KOPT-K1 (cell line): ENCODE measurements around the gene LRRC72.

ENCODE experiments used
- H3K27ac ChIP-seq: fragments of 200-600 bp; sonication (generic); 2 replicates; pipeline ENCODE4 v1.5.1; 2016; ENCODE audit warnings: antibody characterized with exemption, mild to moderate bottlenecking, low read depth, low read length; ENCODE audit not compliant: poor library complexity, severe bottlenecking
- H3K36me3 ChIP-seq: fragments of 200-600 bp; sonication (generic); 2 replicates; pipeline ENCODE4 v1.5.1; 2017; ENCODE audit warnings: antibody characterized with exemption, mild to moderate bottlenecking, low read length, moderate library complexity; ENCODE audit not compliant: insufficient read depth
- H3K9me3 ChIP-seq: fragments of 200-600 bp; sonication (generic); 2 replicates; pipeline ENCODE4 v1.5.1; 2017; ENCODE audit warnings: antibody characterized with exemption, low read length, mild to moderate bottlenecking; ENCODE audit not compliant: insufficient read depth, poor library complexity, severe bottlenecking

The LRRC72 gene

DNA sequence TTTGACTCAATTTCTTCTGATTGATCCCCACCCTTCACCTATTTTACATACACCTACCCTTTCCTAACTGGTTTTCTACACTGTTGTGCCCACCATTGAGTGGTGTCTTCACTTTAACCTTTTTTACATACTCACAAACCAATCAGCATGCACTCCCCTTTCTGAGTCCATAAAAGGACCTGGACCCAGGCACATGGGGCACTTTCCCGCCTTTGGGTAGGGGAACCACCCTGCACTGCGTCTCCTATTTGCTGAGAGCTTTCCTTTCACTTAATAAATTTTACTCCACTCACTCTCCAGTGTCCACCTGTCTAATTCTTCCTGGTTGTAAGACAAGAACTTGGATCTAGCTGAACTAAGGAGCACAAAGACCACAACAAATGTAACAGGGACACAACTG is 85.1 kb downstream of the LRRC72 start:
- Histone ChIP-seq H3K36me3 (peaks cover 81% of the 10 kb centered on the region), H3K27ac (no peak overlapping the region), H3K9me3 (no peaks in the 10 kb centered on the region)

DNA sequence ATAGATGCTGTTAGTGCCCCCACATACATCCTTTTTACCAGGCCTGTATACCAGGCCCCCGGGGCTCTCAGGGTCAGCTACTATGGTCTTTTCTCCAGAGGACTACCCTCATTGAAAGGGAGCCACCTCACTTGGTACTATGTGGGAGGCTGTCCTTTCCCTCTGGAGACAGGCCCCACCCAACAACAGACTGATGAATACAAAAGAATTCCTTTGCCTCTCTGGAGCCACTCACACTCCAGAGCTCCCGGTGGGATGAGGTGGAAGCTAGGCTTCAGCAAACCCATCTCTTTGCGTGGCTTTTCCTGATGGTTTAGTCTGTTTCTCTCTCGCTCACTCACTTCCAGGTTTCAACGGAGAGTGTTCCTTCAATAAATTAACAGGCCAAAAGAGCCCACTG is 88.6 kb downstream of the LRRC72 start:
- no peak overlapping the region for H3K27ac ChIP-seq
- H3K9me3 ChIP-seq, result no peaks in the 10 kb centered on the region
- H3K36me3 ChIP-seq, result peaks cover 74% of the 10 kb centered on the region

DNA sequence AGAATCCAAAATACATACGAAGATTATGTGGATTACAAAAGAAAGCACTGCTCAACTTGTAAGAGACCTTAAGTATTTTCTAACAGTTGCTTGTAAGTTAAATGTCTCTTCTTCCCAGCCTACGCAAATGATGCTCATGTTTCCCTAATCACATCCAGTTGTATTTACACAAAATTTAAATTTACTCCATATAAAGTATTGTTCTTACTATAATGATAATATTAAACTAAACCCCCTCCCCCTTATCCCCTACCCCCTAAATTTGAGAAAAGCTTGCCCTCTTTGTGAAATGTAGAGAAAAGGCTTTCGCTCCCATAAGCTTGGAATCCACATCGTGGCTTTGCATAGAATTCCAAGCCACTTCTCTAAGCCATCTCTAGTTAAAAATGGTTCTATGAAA is 89.5 kb downstream of the LRRC72 start:
- Histone ChIP-seq H3K9me3 (no peaks in the 10 kb centered on the region), H3K36me3 (peaks cover 72% of the 10 kb centered on the region), H3K27ac (no peak overlapping the region)

DNA sequence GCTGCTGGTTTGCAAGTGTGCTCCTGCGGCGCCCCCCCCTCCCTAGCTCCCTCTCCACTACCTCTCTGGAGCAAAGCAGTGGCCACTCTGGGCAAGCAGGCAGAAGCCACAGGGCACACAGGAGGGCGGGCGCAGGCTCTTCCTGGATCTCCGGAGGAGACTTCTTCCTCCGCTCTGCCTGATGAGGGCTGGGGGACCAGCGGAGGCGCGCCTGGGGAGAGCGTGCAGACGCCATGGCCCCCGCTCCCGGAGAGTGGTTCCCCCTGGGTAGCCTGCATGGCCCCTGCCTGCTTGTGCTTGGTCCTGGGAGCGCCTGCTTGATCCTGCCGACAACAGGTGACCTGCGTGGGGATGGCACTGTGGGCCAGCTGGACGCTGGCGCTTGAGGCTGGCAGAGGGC is 89.9 kb downstream of the LRRC72 start:
- H3K9me3 ChIP-seq, result no peaks in the 10 kb centered on the region
- peaks cover 72% of the 10 kb centered on the region for H3K36me3 ChIP-seq
- no peak overlapping the region for H3K27ac ChIP-seq

DNA sequence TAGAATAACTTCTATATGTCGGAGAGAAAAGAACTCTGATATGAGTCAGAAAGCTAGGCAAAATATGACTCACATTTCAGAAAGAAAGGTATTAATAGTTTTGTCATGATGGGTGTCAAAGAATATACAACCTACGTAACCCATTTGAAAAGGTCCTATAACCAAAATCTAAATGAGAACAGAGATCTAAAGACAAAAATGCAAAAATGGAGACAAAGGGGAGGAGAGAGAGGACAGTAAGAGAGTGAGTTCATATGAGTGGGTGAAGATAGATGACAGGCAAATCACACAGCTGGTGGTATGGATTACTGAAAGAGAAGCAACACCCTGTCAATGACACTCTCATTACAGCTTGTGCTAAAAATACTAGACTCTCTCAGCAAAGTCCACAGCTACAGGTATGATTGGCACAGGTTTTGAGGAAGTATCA is 93.4 kb downstream of the LRRC72 start:
- peaks cover 77% of the 10 kb centered on the region for H3K36me3 ChIP-seq
- H3K27ac ChIP-seq, result no peak overlapping the region
- no peaks in the 10 kb centered on the region for H3K9me3 ChIP-seq

DNA sequence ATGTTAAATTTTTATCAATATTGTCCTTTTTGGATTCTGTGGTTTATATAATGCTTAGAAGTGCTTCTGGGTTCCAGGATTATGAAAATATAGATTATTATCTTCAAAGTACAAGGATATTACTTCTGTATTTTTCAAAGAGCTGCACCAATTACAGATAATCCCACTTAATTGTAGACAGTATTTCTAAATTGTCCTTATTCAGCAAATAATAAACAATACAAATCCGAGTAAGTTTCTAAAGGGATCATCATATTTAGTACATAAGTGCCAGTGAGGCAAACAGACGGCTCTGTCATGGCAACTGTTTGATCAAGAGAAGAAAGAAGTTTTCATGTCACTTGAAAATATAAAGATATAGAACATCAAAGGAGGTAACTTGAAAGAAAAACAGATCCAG is 99.8 kb downstream of the LRRC72 start:
- H3K27ac ChIP-seq, result no peak overlapping the region
- no peaks in the 10 kb centered on the region for H3K9me3 ChIP-seq
- H3K36me3 ChIP-seq, result peaks cover 49% of the 10 kb centered on the region

DNA sequence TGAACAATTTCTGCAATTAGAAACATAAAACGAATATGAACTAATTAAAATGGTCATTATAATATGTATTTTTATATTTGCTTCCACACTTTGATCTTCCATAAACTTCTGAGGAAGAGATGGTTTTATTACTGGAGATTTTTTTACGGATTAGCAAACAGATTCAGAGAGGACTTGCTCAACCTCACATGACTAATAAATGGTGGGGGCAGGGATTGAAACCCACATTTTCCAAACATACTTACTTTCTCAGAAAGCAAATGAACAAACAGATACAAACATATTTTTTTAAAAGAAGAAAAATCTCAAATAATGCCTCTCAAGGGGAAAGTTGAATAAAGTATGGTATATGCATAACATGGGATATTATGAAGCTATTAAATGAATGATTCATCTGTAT is 100.6 kb downstream of the LRRC72 start:
- H3K9me3 ChIP-seq, result no peaks in the 10 kb centered on the region
- H3K27ac ChIP-seq, result no peak overlapping the region
- peaks cover 44% of the 10 kb centered on the region for H3K36me3 ChIP-seq

DNA sequence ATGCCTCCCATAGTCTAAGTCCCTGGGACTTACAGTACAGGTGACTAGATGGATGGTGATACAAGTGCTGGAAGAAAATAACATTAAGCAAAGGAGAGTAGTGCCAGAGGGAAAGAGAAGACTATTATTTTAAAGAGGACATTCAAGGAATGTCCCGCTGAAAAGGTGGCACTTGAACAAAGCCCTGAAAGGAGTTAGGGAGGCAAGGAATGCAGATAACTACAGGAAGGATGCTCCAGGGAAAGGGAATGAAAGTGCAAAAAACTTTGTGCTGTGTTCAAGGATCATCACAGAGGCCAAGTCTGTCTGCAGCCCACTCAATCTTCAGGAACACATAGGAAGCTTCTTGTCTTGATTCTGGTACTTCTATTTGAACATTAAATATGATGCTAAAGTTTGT is 104.0 kb downstream of the LRRC72 start:
- Histone ChIP-seq H3K36me3 (peaks cover 29% of the 10 kb centered on the region), H3K27ac (no peak overlapping the region)

More for the DNA sequence above, 104.0 kb downstream of the LRRC72 start:
- no peaks in the 10 kb centered on the region for H3K9me3 ChIP-seq
